ENCODE results near the gene SNRNP27.

GRCh38 chr2:69893684-69894551, at the start of gene SNRNP27:
- TF ChIP-seq YY1 (IDR thresholded peaks at IDR 0.05; ENCODE audit: insufficient read depth, insufficient read length) (no peak), SUZ12 (IDR thresholded peaks at IDR 0.05; ENCODE audit: extremely low read depth, insufficient read depth, insufficient read length) (no peak), ZNF274 (IDR thresholded peaks at IDR 0.05; ENCODE audit: low read depth, low read length) (no peak)
